SJSA1 (cell line): Measurements from ENCODE around the gene PATL1. TPM values are rescaled to one million over a fixed set of nuclear protein-coding genes. Genes with fewer than 3 reads are reported as not detected.
"Not testable (repeated sequence)": the region's sequence is repeated elsewhere in the genome, so short reads cannot be mapped to it uniquely, and the experiment has no call there.

Experiments
- DNase-seq, 2 experiments: peaks; one replicate each; pipeline ENCODE4 v3.0.0-alpha.2; 2015 to 2020; ENCODE audit warnings: low spot score in 2 of 2, low read depth in 1 of 2
- H3K27ac ChIP-seq: fragments of 250-450 bp; sonication (Bioruptor Pico); 2 replicates; pipeline ENCODE4 v1.5.1; 2020; ENCODE audit warnings: mild to moderate bottlenecking, moderate library complexity
- H3K27me3 ChIP-seq: fragments of 250-450 bp; sonication (Bioruptor Pico); replicated peaks from 2 replicates; pipeline ENCODE4 v1.5.1; 2020; ENCODE audit warnings: mild to moderate bottlenecking, moderate library complexity
- H3K36me3 ChIP-seq: fragments of 250-450 bp; sonication (Bioruptor Pico); 2 replicates; pipeline ENCODE4 v1.5.1; 2020; ENCODE audit warnings: mild to moderate bottlenecking
- H3K4me1 ChIP-seq: fragments of 250-450 bp; sonication (Bioruptor Pico); replicated peaks from 2 replicates; pipeline ENCODE4 v1.6.1; 2021; ENCODE audit warnings: mild to moderate bottlenecking
- H3K4me3 ChIP-seq: fragments of 250-450 bp; sonication (Bioruptor Pico); 2 replicates; pipeline ENCODE4 v1.5.1; 2020; ENCODE audit warnings: mild to moderate bottlenecking
- H3K9me3 ChIP-seq: fragments of 250-450 bp; sonication (Bioruptor Pico); replicated peaks from 2 replicates; pipeline ENCODE4 v1.5.1; 2020; ENCODE audit warnings: mild to moderate bottlenecking
- total RNA-seq: library from RNA; depleted of rRNA; stranded (reverse); fragments of >200 nt; shearing (Covaris generic); gene quantifications from 2 replicates; pipeline ENCODE4 v1.2.3, GENCODE V29; 2014

PATL1 gene
- total RNA-seq, 1 experiment from 2014 or later, result 24.9 TPM

DNA sequence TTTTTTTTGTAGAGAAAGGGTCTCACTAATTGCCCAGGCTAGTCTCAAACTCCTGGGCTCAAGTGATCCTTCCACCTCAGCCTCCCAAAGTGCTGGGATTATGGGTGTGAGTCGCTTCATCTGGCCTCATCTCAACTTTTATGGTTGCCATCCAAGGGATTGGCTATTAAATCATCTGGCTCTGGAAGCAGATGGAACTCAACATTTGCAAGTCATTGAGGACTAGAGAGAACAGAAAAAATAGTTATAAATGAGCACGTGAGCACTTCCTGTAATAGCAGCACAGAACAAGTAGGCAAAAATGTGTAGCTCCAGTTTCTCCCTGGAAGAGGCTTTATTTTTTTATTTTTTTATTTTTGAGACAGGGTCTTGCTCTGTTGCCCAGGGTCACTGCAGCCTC, 22.3 kb upstream of the PATL1 start:
- Histone ChIP-seq H3K4me3 (no peak overlapping the region), H3K27me3 (0 out of 2 replicates have a peak, but pooled peaks cover 10% of the 10 kb centered on the region), H3K36me3 (no peaks in the 10 kb centered on the region), H3K4me1 (no peaks in the 10 kb centered on the region), H3K9me3 (no peaks in the 10 kb centered on the region), H3K27ac (no peak overlapping the region)
- DNase-seq, result no peak

DNA sequence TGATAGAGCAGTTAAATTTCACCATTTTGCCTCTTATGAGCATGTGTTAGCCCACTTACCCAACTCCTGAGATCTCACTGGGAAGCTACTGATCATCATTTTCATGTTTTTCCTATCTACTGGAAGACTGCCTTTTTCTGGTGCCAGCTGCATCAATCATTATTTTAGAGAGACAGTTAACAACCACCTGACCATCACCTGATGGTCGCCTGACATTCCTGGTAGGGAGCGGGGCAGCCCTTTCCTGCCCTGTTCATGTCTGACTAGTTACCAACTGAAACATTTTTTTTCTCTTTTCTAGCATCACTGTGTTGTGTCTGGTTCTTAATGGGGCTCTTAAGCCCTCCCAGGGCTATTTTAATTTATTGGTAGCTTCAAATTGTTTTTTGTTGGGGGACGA, 20.2 kb upstream of the PATL1 start:
- no peak for DNase-seq
- H3K27ac ChIP-seq, result no peak overlapping the region
- H3K36me3 ChIP-seq, result no peaks in the 10 kb centered on the region
- no peaks in the 10 kb centered on the region for H3K4me1 ChIP-seq
- 0 out of 2 replicates have a peak, but pooled peaks cover 7% of the 10 kb centered on the region for H3K27me3 ChIP-seq
- H3K4me3 ChIP-seq, result no peak overlapping the region
- H3K9me3 ChIP-seq, result 0 out of 2 replicates have a peak, but pooled peaks cover 2% of the 10 kb centered on the region

DNA sequence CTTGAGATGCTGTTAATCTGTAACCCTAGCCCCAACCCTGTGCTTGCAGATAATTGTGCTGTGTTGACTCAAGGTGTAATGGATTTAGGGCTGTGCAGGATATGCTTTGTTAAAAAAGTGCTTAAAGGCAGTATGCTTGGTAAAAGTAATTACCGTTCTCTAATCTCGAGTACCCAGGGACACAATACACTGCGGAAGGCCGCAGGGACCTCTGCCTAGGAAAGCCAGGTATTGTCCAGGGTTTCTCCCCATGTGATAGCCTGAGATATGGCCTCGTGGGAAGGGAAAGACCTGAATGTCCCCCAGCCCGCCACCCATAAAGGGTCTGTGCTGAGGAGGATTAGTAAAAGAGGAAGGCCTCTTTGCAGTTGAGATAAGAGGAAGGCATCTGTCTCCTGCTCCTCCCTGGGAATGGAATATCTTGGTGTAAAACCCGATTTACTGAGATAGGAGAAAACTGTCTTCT, 12.5 kb upstream of the PATL1 start:
- H3K9me3 ChIP-seq, DNase-seq, H3K27ac ChIP-seq, H3K4me3 ChIP-seq, H3K36me3 ChIP-seq, H3K27me3 ChIP-seq, H3K4me1 ChIP-seq: not testable (repeated sequence)

DNA sequence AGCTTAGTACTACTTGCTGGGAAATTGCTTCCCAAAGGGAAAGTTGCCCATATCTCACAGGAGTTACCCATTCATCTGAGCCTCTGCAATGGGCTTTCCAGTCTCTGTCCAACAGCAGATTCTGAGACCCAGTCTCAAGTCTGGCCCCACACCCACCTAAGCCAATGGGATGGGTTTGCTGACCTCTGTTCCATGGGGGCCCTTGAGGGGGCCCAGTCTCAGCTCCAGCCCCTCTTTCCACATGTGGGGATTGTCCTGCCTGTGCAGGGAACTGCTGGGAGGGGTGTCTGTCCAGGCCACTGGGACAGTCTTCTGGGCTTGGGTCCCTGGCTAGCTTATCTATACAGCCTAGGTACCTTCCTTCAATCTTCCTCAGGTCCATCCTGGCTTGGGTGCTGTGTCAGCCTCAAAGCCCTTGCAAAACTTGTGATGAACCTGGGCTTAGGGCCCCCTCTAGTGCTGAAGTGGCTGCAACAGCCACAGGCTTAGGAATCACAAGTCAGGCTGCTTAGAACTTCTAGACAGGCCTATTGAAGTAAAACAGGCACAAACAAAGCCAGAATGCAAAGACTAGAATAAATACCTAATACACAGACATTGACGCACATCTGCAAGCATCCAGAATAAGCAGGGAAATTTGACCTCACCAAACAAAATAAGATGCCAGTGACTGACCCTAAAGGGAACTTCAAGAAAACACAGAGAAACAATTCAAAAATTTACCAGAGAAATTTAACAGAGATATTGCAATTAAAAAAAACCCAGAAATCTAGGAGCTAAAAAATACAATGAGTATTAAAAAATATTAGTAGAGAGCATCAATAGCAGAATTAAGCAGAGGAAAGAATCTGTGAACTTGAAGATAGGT, 11.7 kb upstream of the PATL1 start:
- Histone ChIP-seq H3K36me3 (no peaks in the 10 kb centered on the region), H3K4me1 (no peaks in the 10 kb centered on the region), H3K27ac (no peak overlapping the region), H3K4me3 (no peak overlapping the region), H3K9me3 (0 out of 2 replicates have a peak, but pooled peaks cover 2% of the 10 kb centered on the region), H3K27me3 (no peaks in the 10 kb centered on the region)
- DNase-seq, result peak; percentile 53 to 76

DNA sequence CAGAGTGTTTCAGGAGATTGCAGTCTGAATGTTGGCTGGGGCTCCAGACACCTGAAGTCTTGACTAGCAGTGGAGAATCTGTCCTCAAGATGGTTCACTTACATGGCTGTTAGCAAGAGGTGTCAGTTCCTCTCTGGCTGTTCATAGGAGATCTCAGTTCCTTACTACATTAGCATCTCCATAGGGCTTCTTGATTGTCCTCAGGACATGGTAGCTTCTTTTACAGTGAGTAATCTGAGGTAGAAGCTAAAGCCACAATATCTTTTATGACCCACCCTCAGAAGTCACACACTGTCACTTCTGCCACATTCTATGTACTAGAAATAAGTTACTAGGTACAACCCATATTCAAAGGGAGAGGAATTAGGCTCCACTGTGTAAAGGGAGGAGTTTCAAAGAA, 10.5 kb upstream of the PATL1 start:
- Histone ChIP-seq H3K27ac (no peak overlapping the region), H3K36me3 (no peaks in the 10 kb centered on the region), H3K4me1 (no peaks in the 10 kb centered on the region), H3K9me3 (no peaks in the 10 kb centered on the region), H3K27me3 (0 out of 2 replicates have a peak, but pooled peaks cover 3% of the 10 kb centered on the region), H3K4me3 (no peak overlapping the region)
- no peak for DNase-seq

DNA sequence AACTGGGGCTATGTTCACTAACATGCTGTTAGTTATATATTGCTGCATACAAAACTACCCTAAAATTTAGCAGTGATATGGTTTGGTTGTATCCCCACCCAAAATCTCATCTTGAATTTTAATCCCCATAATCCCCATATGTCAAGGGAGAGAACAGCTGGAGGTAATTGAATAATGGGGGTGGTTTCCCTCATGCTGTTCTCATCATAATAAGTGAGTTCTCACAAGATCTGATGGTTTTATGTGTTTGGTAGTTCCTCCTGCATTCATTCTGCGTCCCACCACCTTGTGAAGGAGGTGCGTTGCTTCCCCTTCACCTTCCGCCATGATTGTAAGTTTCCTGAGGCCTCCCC, 10.0 kb upstream of the PATL1 start:
- no peaks in the 10 kb centered on the region for H3K9me3 ChIP-seq

GRCh38 chr11:59678118-59678812, 9.4 kb upstream of the PATL1 start:
- Histone ChIP-seq H3K4me3 (no peak overlapping the region), H3K4me1 (no peaks in the 10 kb centered on the region), H3K36me3 (no peaks in the 10 kb centered on the region), H3K9me3 (no peaks in the 10 kb centered on the region), H3K27me3 (0 out of 2 replicates have a peak, but pooled peaks cover 3% of the 10 kb centered on the region), H3K27ac (no peak overlapping the region)
- DNase-seq, result no peak

More for the DNA sequence above, 10.0 kb upstream of the PATL1 start:
- H3K27ac ChIP-seq, result no peak overlapping the region
- DNase-seq, result no peak
- no peaks in the 10 kb centered on the region for H3K4me1 ChIP-seq
- 0 out of 2 replicates have a peak, but pooled peaks cover 3% of the 10 kb centered on the region for H3K27me3 ChIP-seq
- no peaks in the 10 kb centered on the region for H3K36me3 ChIP-seq
- H3K4me3 ChIP-seq, result no peak overlapping the region

- no peaks in the 10 kb centered on the region for H3K9me3 ChIP-seq
- no peak overlapping the region for H3K4me3 ChIP-seq
- no peaks in the 10 kb centered on the region for H3K4me1 ChIP-seq
- H3K27ac ChIP-seq, result no peak overlapping the region
- no peaks in the 10 kb centered on the region for H3K36me3 ChIP-seq
- 0 out of 2 replicates have a peak, but pooled peaks cover 3% of the 10 kb centered on the region for H3K27me3 ChIP-seq
- DNase-seq, result no peak
Measured at GRCh38 chr11:59676205-59676604, 7.4 kb upstream of the PATL1 start.

DNA sequence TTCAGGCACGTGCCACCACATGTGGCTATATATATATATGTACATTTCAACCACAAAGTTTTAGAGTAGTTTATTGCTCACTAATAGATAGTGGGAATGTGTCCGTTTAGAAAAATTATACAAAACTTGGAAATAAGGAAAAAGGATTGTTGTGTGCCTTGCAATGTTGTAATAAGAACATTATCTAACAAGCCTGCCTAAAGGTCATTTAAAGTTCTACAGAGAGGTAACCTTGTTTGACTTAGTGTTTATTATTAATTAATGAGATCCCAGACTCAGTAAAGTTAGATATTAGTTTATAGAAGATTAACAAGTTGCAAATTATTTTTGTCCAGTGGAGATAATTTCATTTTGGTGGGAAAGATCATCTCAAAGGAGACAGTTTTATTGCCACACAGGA, 5.5 kb upstream of the PATL1 start:
- no peak for DNase-seq

GRCh38 chr11:59673291-59673690, 4.5 kb upstream of the PATL1 start:
- no peak for DNase-seq
- H3K27ac ChIP-seq, result no peak overlapping the region
- peaks cover 7% of the 10 kb centered on the region for H3K4me1 ChIP-seq
- H3K4me3 ChIP-seq, result no peak overlapping the region
- 0 out of 2 replicates have a peak, but pooled peaks cover 3% of the 10 kb centered on the region for H3K27me3 ChIP-seq
- H3K9me3 ChIP-seq, result no peaks in the 10 kb centered on the region
- H3K36me3 ChIP-seq, result no peaks in the 10 kb centered on the region

More for the DNA sequence above, 5.5 kb upstream of the PATL1 start:
- Histone ChIP-seq H3K27ac (no peak overlapping the region), H3K27me3 (0 out of 2 replicates have a peak, but pooled peaks cover 3% of the 10 kb centered on the region), H3K36me3 (no peaks in the 10 kb centered on the region), H3K4me1 (peaks cover 7% of the 10 kb centered on the region), H3K4me3 (no peak overlapping the region), H3K9me3 (no peaks in the 10 kb centered on the region)

DNA sequence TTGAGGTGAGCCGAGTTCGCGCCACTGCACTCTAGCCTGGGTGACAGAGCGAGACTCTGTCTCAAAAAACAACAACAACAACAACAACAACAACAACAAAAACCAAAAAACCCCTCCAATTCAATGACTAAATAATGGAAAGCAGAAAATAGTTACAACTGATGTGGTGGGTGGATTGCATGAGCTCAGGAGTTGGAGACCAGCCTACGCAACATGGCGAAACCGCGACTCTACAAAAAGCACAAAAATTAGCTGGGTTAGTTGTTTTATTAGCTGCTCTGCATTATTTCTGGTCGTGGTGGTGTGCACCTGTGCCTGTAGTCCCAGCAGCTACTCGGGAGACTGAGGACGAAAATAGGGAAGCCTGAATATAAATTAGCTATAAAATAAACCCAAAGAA, 2.6 kb upstream of the PATL1 start:
- Histone ChIP-seq H3K9me3 (no peaks in the 10 kb centered on the region), H3K27ac (no peak overlapping the region), H3K4me1 (peaks cover 19% of the 10 kb centered on the region), H3K4me3 (no peak overlapping the region), H3K36me3 (peaks cover 17% of the 10 kb centered on the region), H3K27me3 (0 out of 2 replicates have a peak, but pooled peaks cover 3% of the 10 kb centered on the region)
- no peak for DNase-seq

DNA sequence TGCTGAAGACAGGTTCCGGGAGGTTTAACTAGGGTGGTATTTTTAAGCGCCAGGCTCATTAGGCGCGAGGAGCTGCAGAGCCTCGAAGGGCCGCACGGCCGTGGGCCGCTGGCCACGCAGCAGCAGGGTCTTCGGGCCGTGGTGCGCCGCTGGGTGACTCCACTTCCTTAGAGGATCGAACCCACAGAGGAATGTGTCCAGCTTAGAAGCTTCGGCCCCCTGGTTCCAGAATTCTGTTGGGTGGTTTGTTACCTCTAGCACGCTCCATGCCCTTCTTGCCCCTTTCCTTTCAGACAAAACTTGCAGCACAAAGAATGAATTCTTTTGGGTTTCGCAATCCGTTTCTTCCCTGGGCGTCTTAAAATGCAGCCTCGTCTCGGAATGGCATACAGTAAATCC, 773 bp upstream of the PATL1 start:
- DNase-seq, result peak in 1 of 2 experiments; percentile 51
- Histone ChIP-seq H3K27me3 (no peaks in the 10 kb centered on the region), H3K9me3 (no peaks in the 10 kb centered on the region), H3K4me1 (peaks cover 19% of the 10 kb centered on the region), H3K27ac (peak overlapping the region; percentile 77), H3K36me3 (peaks cover 36% of the 10 kb centered on the region), H3K4me3 (peak overlapping the region; percentile 50)

DNA sequence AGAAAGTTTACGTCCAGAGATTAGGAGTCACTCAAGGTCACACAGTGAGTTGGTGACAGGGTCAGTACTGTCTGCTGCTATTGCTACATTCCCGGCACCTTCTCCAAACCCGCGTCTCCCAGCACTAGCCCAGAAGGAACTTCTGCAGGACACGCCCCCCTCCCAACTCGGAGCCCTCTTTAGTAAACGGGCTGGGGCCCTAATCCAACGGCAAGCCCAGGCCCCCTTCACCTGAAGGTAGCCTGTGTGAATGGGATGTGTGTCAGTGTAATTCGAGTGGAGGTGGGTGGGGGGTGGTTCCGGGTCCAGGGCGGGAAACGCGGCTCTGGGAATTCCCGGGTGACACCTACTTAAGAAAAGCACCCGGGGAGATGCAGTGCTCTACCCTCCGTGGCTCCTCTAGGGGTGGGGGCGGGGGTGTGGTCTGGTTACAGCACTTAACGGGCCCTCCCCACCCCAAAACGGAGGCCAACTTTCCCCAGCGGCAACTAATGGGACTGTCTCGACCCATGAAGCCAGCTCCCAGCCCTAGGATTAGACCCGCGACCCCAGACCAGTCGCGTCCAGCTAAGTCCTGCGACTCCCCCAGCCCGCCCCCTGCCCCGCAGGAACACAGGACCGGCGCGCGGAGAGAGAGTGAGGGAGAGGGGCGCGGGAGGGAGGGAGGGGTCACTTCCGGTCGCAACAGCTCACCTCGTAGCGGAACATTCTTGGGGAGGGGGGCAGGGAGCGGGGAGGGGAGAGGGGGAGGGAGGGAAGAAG, 468 bp downstream of the PATL1 start:
- Histone ChIP-seq H3K27me3 (no peaks in the 10 kb centered on the region), H3K4me3 (peak overlapping the region; percentile 50), H3K27ac (peak overlapping the region; percentile 77), H3K9me3 (no peaks in the 10 kb centered on the region), H3K4me1 (peaks cover 19% of the 10 kb centered on the region), H3K36me3 (peaks cover 48% of the 10 kb centered on the region)
- peak; percentile 71 to 73 for DNase-seq
